ENCODE results near the gene LDLRAD3.
A peak's percentile ranks its signal among the peaks of the same experiment; 100 is the strongest.

GRCh38 chr11:36073411-36074203 is 129.7 kb downstream of the LDLRAD3 start:
- TF ChIP-seq, protein P1, sequence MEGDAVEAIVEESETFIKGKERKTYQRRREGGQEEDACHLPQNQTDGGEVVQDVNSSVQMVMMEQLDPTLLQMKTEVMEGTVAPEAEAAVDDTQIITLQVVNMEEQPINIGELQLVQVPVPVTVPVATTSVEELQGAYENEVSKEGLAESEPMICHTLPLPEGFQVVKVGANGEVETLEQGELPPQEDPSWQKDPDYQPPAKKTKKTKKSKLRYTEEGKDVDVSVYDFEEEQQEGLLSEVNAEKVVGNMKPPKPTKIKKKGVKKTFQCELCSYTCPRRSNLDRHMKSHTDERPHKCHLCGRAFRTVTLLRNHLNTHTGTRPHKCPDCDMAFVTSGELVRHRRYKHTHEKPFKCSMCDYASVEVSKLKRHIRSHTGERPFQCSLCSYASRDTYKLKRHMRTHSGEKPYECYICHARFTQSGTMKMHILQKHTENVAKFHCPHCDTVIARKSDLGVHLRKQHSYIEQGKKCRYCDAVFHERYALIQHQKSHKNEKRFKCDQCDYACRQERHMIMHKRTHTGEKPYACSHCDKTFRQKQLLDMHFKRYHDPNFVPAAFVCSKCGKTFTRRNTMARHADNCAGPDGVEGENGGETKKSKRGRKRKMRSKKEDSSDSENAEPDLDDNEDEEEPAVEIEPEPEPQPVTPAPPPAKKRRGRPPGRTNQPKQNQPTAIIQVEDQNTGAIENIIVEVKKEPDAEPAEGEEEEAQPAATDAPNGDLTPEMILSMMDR (IDR thresholded peaks at IDR 0.05 in 8 of 11, conservative IDR thresholded peaks at IDR 0.05 in 3 of 11) = no peak
- TF ChIP-seq POLR2A (IDR thresholded peaks at IDR 0.05) (no peak), POLR2AphosphoS5 (IDR thresholded peaks at IDR 0.05) (peak in 2 of 3 donors; percentile 24 to 45)

All from spleen (tissue), 7 donors.